Measurements from ENCODE around the gene SLC16A9.

DNA sequence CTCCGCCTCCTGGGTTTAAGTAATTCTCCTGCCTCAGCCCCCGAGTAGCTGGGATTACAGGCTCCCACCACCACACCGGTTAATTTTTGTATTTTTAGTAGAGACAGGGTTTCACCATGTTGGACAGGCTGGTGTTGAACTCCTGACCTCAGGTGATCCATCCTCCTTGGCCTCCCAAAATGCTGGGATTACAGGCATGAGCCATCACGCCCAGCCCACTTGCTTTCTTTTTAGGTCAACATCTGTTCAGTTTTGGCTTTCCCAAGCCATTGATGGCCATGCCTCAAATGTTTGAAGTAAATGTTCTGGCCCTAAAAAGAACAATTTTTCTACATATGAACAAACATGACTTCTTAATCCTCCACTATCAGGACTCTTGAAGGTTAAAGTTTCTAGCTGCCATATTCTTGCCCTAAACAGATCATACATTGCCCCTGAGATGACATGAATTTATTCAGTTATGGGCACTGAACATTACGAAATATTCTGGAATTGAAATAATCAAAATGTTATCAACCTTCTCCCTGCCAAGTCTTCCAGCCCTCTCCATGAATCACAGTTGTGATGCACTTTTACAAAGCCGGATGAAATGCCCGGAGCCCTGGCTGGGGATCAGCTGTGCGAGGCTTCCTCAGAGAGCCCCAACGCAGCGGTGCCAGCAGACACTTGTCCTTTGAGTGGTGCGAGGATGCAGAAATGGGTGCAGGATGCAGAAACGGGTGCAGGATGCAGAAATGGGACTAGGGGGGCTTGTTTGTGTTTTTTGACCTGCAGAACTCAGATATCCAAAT is 40.7 kb upstream of the SLC16A9 start:
- TF ChIP-seq POLR2AphosphoS5 (IDR thresholded peaks at IDR 0.05; ENCODE audit: low read depth, low read length) (no peak), POLR2A (IDR thresholded peaks at IDR 0.05; ENCODE audit: low read depth, low read length) (no peak), TAF1 (IDR thresholded peaks at IDR 0.05; ENCODE audit: borderline replicate concordance, low read depth, low read length) (no peak)

Measured in GM12892 (cell line).